NCI-H82 treated with DMSO at 0.1 percent for 48 hours (cell line): ENCODE measurements around the gene TMEM214.
"Not testable (repeated sequence)": the region's sequence is repeated elsewhere in the genome, so short reads cannot be mapped to it uniquely, and the experiment has no call there.

Experiments used
- DNase-seq: peaks from one replicate; lab custom pipeline; 2025; ENCODE audit not compliant: unreplicated experiment; lab: John Stamatoyannopoulos, UW

The TMEM214 gene

DNA sequence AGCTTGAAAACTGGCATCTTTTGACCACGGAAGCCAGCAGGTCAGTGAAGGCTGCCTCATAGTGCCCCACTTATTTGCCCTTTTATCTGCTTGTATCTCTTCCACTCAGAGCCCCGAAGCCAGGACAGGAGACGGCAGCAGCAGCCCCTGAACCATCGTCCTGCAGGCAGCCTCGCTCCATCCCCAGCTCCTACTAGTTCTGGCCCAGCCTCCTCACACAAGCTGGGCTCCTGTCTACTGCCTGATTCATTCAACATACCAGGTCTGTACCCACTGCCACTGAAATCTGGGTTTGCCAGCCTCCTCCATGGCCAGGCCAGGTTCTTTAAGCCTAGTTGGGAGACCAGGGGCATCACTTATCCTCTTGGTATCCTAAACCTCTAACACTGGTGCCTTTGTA, 34.6 kb downstream of the TMEM214 start:
- DNase-seq = no peak

DNA sequence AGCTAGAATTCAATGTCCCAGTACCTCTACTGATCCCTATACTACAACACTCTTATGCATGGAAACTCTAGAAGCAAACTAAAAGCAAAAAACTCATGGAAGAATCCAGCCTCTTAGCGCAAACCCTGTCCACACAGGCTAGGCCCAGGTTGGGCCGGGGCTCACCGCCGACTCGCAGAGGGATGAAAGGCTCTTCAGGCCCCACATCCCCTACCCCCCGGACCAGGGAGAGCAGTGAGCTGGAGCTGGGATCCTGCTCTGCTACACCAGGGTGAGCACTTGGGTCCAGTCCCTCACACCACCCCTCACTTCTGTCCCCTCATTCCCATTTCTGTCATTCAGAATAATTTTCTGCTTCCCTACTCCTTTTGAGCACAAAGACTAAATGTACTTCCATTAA, 36.7 kb downstream of the TMEM214 start:
- DNase-seq = no peak

DNA sequence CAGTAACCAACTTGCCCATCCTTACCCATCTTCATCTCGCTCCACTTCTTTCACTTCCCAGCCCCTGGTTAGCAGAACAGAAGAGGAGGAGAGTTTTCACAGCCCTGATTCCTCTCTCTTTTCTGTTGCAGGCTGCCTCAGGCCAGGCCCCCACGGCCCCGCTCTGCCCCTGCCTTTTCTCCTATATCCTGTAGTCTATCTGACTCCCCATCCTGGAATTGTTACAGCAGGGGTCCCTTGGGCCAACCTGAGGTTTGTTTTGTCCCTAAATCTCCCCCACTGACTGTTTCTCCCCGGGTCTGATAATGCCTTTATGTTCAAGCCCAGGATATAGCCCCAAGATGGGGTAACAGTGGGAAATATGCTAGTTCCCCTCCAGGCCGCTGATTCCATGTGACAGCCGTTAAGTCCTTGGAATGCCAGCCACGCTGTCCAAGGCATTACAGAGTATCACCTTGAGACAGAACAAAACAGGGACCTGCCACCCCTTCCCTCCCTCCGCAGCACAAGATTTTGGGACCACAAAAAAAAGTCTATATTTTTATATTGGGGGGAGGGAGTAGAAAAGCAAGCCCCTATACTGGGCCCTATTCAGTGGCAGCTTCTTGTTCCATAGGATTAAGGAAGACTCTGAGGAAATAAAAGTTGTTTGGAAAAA, 37.3 kb downstream of the TMEM214 start:
- DNase-seq = no peak

DNA sequence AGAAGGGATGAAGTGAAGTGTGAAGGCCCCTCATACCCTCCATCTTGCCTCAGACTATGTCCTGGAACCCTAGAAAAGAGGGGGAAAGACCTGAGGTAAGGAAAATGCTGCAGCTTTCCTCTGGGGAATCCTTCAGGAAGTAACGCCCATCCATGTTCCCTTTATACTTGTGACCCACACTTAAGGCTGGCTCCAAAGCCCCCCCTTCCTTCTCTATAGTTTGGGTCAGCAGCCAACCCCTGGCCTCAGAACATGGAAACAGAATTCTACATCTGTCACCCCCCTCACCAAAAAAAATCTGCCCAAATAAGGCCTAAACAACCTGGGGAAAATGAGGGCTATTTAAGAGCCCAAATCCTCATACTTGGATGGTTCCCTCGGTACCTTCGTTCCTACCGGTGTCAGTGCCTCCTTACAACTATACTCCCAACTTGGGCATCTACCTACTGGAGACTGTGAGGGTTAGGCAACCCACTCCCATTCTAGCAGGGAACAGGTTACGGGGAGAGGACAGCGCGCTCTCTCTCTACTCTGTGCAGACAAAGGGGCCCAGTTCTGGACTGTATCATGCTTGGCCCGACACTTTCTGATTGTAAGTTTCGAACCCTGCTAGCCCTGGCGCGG, 38.0 kb downstream of the TMEM214 start:
- DNase-seq = no peak

DNA sequence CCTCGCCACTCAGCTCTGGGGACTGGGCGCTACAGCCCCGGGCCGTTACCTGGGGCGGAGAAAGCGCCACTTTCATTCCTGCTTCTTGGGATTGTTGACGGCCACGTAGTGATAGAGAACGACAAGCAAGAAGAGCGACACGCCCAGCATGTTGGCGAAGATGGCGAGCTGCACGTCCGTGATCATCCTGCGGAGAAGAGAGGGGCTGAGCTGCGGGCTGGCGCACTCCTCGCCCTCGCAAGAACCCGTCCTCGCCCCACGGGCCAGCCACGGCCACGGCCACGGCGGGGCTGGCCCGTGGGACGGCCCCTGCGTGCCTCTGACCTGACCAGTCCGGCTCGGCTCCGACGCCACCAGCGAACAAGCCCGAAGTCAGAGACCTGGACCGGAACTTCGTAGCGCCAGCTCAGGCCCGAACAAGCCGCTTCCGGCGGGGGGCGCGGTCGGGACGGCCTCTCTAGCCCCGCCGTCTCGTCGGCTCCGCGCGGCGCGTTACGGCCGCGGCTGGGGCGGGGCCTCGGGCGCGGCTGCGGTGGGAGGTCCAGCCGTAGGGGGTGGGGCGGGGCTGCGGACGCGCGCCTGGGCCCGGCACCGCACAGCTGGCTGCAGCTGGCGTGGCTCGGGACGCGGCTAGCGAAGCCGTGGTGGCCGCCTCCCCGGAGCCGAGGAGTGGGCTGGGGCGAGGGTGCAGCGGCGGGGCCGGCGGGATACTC, 38.7 kb downstream of the TMEM214 start, which contains the start of gene OST4:
Gene OST4 (minus strand): TSS at position 378 of the 713 bp plus-strand sequence.
- DNase-seq = peak; percentile 38

DNA sequence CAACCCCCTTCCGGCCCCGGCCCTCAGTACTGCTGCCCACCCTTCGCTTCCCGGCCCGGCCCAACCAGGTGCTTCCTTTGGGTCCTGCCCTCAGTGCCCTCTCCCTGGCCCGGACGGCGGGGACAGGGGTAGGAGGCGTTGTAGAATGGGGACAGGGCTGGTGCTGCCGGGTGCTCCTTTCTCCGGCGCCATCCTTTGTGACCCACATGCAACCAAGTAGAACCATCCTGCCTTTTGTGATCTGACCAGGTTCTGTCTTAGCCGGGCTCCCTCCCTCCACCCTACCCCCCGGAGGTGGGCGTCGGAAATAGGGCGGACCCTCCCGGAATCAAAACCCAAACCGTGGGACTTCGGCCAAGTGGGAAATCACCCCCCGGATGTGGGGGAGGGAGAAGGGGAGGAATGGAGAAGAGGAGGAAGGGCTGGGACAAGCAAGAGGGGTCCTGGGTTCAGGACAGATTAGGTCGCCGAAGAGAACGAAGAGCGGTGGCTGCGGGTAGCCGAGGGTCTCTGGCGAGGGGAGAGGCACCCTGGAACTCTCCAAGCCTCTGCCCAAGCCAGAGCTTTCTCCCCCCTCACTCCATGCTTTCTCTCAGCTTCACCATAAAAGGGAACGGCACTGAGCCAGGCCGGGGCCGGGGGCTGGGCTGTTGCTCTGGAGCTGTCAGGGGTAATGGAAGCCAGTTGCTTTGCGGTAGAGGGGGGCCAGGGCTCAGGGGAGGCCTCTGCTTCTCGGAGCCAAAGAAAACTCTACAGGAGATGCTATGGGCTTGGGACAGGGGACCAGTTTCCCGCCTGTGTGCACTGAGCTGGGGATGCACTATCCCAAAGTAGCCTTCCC, 39.4 kb downstream of the TMEM214 start:
- no peak for DNase-seq

DNA sequence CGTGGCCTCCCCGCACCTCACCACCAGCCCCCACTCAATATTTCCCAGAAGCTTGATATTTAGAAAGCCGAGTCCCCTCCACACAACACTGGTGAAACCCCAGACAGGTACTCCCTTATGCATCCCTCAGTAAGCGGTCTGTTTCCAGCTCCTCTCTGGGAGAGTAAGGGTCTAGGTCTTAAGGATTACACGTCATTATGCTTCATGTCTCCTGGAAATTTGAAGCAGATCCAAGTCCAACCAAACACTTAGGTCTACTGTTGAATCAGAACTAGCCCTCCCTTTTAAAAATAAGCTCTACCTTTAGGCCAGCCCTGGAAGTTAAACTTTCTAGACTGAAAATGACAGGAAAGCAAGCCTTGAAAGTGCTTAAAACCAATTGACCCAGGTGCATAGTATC, 40.2 kb downstream of the TMEM214 start:
- DNase-seq = no peak

DNA sequence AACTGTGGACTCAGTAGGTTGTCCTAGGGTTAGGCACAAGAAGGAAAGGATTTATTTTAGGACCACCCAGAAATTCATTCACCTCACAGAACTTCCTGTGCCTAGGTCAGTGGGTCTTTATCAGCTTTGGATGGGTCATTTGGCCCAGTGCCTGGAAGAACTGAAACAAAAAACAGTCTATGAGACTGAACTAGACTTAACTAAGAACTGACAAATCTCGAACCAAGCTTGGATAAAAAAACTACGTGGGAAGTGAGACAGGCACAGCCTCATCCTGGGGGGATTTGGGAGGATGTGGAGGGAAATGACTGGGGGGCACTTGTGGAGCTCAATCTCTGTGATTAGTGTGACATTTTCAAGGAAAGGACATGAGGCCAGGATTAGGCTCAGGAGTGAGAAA, 41.0 kb downstream of the TMEM214 start:
- no peak for DNase-seq

DNA sequence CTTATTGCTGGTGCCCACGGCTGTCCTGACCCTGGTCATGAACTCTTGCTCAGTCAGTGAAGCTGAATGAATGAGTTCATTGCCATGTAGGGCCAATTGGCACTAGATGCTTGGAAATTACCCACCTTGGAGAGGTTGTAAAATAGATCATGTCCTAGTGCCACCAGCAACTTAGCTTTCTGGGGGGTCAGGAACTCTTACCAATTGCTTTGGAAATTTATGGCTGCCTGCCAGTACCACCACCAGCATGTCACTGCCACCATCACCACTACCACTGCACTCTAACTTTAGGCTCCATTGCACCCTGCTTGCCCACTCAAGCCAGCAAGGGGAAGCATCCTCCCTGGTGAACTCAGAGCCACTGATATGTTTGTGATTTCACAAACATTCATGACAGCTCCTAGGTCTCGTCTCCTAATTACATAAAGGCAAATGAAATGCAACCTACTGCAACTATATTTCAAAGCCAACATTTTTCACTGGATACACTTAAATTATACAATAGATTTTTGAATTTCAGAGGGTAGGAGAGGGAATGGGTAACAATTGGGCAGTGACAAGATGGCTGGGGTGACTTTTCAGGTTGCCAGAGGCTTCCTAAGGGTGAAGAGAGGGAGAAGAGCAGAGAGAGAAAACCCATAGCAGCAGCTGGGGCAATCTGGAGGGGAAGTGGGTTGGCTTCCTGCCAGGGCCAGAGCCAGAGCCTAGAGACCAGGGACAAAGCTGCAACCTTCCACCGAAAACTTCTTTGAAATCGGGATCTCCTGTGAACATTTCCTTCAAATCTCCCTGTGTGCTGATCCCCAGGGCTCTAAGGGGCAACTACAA, 42.2 kb downstream of the TMEM214 start:
- peak; percentile 18 for DNase-seq

DNA sequence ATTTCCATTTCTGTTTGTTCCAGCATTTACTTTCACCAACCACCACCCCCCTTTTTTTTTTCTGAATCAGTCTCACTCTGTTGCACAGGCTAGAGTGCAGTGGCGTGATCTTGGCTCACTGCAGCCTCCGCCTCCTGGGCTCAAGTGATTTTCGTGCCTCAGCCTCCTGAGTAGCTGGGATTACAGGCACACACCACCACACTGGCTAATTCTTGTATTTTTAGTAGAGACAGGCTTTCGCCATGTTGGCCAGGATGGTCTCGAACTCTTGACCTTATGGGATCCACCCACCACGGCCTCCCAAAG, 42.8 kb downstream of the TMEM214 start:
- DNase-seq = not testable (repeated sequence)

DNA sequence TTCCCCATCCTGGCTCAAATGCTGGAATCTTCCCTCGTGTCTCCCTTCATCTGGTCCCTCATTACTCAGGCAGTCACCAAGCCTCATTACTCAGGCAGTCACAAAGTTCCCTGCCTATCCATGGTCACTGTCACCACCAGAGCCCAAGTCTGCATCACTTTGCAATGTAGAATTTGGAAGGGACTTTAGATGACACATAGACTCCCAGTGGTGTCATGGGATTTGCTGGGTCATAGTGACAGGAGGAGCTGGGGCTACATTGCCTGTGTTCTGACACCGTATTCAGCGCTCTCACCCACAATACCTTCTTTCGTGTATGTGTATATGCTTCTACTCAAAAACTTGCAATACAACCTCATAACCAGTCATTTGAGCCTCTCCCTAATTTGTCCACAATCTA, 43.6 kb downstream of the TMEM214 start:
- DNase-seq = no peak

DNA sequence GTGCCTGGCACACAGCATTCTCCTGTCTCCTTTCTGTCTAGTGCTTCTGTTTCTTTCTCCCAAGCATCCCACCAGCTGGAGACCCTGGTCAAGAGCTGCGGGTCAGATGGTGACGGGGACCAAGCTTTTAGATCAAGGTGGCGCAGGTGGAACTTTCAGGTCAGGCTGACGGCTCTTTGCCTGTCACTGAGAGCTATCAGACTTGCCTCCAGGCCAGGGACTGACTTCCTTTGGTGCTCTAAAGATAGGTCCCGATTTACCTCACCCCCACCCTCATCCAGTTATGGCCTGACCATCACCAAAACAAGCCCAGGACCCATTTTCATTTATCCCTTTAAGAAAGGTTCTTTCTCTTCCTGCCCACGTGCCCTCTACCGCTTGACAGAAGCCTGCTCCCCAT, 44.5 kb downstream of the TMEM214 start:
- DNase-seq = no peak

DNA sequence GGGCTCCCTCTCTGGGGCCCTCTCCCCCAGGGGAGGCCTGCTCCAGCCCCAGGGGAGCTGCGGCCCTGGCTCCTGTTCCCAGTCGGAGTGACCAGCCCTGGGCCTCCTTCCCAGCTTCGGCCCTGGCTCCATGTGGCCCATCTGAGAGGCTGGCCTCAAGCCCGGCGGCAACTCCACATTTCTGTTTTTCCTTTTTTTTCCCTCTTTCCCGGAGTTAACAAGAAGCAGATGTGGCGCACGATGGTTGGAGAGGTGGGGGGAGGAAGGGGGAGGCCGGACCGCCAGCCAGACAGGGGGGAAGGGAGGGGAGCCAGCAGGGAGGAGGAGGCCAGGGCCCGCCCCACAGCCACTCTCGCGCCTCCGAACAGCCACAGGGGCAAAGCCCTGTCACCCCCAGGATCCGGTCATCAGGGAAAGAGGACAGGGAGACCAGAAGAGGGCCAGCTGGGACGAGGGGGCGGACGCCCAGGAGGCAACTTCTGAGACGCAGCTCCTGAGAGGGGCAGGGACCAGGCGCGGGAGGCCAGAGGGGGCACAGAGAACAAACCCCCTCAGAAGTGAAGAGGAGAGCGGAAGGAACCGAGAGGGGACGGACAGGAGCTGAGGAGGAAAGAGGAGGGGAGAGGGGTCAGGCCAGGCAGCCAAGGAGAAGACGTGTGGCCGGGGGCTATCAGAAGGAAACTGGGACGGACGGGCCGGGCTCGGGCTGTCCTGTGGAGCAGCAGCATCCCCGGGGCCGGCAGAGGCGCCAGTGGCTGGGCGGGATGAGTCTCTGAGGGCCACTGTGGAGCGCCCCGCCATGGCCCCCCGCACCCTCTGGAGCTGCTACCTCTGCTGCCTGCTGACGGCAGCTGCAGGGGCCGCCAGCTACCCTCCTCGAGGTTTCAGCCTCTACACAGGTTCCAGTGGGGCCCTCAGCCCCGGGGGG, 45.8 kb downstream of the TMEM214 start, which contains the start of gene EMILIN1:
Gene EMILIN1 (plus strand): TSS at position 349 of the 928 bp plus-strand sequence. CDS start 451 bp downstream, at position 800.
- DNase-seq = no peak

DNA sequence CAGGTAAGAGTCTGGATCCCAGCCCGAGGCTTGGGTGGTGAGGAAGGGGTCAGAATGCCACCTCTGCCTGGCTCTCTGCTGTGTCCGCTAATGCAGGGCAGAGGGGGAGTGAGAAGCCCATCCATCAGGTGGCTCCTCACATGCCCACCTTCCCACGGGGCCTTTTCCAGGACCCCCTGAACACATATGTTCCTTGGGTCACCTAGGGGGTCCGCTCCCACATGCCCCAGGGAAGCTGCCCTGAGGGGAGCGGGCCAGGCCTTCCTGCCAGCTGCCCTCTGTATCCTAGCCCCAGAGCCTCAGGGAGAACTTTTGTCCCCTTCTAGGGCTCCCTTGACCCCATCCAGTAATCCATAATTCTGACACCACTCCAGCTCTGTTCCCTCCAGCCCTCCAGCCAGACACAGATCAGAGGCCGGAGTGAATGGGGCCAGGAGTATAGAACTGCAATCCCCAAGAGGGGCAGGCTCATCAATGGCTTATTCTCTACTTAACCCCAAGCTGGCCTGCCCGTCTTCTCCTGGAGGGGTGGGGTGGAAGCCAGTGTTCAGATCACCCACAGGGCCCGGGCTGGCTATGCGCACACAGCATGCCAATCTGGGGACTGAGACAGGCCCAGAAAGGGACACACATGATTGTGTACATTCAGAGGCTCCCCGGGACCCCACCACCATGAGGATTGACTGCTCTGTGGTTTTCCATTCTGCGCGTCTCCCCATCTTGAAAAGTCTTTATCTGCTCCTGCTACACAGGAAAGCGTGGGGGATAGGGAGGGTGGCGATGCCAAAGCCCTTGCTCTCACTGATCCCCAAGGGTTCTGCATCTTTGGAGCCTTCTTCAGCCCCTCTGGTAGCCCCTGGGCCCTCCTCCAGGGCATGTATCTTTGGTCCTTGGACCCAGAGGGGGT, 46.7 kb downstream of the TMEM214 start:
- DNase-seq = no peak

DNA sequence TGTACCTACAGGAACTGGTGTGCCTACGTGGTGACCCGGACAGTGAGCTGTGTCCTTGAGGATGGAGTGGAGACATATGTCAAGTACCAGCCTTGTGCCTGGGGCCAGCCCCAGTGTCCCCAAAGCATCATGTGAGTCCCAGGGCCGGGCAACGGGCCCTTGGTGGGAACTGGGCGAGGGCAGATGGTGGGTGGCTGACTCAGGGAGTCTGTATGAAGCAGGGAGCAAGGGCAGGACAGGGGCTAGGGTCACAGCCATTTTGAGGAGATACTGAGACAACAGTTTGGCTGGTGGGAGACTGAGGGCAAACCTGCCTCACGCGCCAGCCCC, 47.3 kb downstream of the TMEM214 start:
- no peak for DNase-seq

DNA sequence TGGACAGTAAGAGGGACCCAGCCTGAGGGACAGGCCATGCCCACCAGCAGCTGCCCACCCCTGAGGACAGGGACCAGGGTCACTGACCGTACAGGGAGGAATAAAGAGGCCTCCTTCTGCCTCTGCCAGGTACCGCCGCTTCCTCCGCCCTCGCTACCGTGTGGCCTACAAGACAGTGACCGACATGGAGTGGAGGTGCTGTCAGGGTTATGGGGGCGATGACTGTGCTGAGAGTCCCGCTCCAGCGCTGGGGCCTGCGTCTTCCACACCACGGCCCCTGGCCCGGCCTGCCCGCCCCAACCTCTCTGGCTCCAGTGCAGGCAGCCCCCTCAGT, 47.8 kb downstream of the TMEM214 start:
- no peak for DNase-seq

DNA sequence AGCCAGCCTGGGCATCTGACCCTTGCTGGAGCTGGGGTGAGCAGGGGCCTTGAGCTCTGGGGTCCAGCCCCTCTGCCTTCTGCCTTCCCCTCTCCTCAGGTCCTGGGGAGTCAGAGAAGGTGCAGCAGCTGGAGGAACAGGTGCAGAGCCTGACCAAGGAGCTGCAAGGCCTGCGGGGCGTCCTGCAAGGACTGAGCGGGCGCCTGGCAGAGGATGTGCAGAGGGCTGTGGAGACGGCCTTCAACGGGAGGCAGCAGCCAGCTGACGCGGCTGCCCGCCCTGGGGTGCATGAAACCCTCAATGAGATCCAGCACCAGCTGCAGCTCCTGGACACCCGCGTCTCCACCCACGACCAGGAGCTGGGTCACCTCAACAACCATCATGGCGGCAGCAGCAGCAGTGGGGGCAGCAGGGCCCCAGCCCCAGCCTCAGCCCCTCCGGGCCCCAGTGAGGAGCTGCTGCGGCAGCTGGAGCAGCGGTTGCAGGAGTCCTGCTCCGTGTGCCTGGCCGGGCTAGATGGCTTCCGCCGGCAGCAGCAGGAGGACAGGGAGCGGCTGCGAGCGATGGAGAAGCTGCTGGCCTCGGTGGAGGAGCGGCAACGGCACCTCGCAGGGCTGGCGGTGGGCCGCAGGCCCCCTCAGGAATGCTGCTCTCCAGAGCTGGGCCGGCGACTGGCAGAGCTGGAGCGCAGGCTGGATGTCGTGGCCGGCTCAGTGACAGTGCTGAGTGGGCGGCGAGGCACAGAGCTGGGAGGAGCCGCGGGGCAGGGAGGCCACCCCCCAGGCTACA, 49.4 kb downstream of the TMEM214 start:
- no peak for DNase-seq
